Testis (tissue), 2 donors: ENCODE data around the gene ATAD3C.

ENCODE experiments used
- POLR2A ChIP-seq: fragments of 450-650 bp; IDR thresholded peaks from one replicate; pipeline ENCODE4 v1.6.1; 2017; ENCODE audit warnings: antibody characterized with exemption, mild to moderate bottlenecking, moderate library complexity
- TF ChIP-seq, protein P1 (sequence below), 3 experiments: fragments of 450-650 bp in 2 of 3; fragments of 200-600 bp in 1 of 3; sonication (generic) in 1 of 3; IDR thresholded peaks; one replicate each; pipeline ENCODE4 v1.5.1; 2016 to 2019; ENCODE audit warnings: antibody characterized with exemption in 3 of 3, mild to moderate bottlenecking in 2 of 3, moderate library complexity in 1 of 3

GRCh38 chr1:1477206-1477605 is 27.7 kb downstream of the ATAD3C start:
- TF ChIP-seq, protein P1, sequence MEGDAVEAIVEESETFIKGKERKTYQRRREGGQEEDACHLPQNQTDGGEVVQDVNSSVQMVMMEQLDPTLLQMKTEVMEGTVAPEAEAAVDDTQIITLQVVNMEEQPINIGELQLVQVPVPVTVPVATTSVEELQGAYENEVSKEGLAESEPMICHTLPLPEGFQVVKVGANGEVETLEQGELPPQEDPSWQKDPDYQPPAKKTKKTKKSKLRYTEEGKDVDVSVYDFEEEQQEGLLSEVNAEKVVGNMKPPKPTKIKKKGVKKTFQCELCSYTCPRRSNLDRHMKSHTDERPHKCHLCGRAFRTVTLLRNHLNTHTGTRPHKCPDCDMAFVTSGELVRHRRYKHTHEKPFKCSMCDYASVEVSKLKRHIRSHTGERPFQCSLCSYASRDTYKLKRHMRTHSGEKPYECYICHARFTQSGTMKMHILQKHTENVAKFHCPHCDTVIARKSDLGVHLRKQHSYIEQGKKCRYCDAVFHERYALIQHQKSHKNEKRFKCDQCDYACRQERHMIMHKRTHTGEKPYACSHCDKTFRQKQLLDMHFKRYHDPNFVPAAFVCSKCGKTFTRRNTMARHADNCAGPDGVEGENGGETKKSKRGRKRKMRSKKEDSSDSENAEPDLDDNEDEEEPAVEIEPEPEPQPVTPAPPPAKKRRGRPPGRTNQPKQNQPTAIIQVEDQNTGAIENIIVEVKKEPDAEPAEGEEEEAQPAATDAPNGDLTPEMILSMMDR (IDR thresholded peaks at IDR 0.05), result no peak
- TF ChIP-seq POLR2A, result no peak
